Heart right ventricle (tissue), 16 donors: ENCODE measurements around the gene PRICKLE2. TPM values are rescaled to one million over a fixed set of nuclear protein-coding genes. Genes with fewer than 3 reads are reported as not detected.

Source experiments
- ATAC-seq, 8 donors: fragments of 200-7000 bp; cut with Tn5 transposase; one replicate each; pipeline ENCODE4 v1.9.1; 2020; ENCODE audit warnings: mild to moderate bottlenecking in 8 of 8, moderate library complexity in 8 of 8, moderate number of reproducible peaks in 1 of 8
- DNase-seq, 2 donors: peaks; one replicate each; pipeline ENCODE4 v3.0.0-alpha.2; 2020
- H3K27ac ChIP-seq, 10 donors: fragments of 200-600 bp; sonication (generic) in 2 of 10; one replicate each; pipeline versions ENCODE4 v1.5.0 to v1.8.0; 2020 to 2022; ENCODE audit warnings: mild to moderate bottlenecking in 3 of 10
- H3K27me3 ChIP-seq, 7 donors: fragments of 200-600 bp; one replicate each; pipeline ENCODE4 v1.8.0; 2021 to 2022; ENCODE audit warnings: mild to moderate bottlenecking in 2 of 7
- H3K36me3 ChIP-seq, 9 donors: fragments of 200-600 bp; sonication (generic) in 1 of 9; one replicate each; pipeline versions ENCODE4 v1.5.0 to v1.8.0; 2020 to 2022; ENCODE audit warnings: mild to moderate bottlenecking in 2 of 9
- H3K4me1 ChIP-seq, 9 donors: fragments of 200-600 bp; sonication (generic) in 1 of 9; one replicate each; pipeline versions ENCODE4 v1.5.0 to v1.8.0; 2020 to 2022; ENCODE audit warnings: mild to moderate bottlenecking in 4 of 9
- H3K4me3 ChIP-seq, 10 donors: fragments of 200-600 bp; sonication (generic) in 2 of 10; one replicate each; pipeline versions ENCODE4 v1.5.0 to v1.8.0; 2020 to 2022; ENCODE audit warnings: mild to moderate bottlenecking in 7 of 10, moderate library complexity in 2 of 10
- H3K9me3 ChIP-seq, 11 donors: fragments of 200-600 bp in 10 of 11; sonication (generic) in 2 of 11; one replicate each; pipeline versions ENCODE4 v1.5.0 to v1.8.0; 2013 to 2022; ENCODE audit warnings: mild to moderate bottlenecking in 2 of 11, control low read depth in 1 of 11, moderate library complexity in 1 of 11
- WGBS, 2 donors: extraction: QIAGEN DNeasy Blood & Tissue Kit; methylation state at CpG; one replicate each; pipeline ENCODE4 v1.1.7; 2013; ENCODE audit warnings: inconsistent platforms in 1 of 2; 5-methylcytosine and 5-hydroxymethylcytosine counted together
- intact Hi-C, 10 donors: fragments of 100-400 bp; cut with DNase I; formaldehyde crosslinking; loops; one replicate each; pipeline versions ENCODE4 v1.11.1 to v1.14.2; 2022
- polyA plus RNA-seq, 2 donors: library from polyadenylated mRNA; stranded (reverse); fragments of 200-250 nt; gene quantifications; one replicate each; pipeline ENCODE4 v1.2.3, GENCODE V29; 2013
- total RNA-seq, 10 donors: library from RNA; stranded (reverse); fragmentation: NEBNext Ultra II Directional in 3 of 10; extraction: Animal tissue kit (Norgen Biotek cat#: 25700) in 3 of 10; gene quantifications; one replicate each; pipeline versions ENCODE4 v1.2.1 to v1.2.4, GENCODE V29; 2021 to 2023
- TF ChIP-seq, protein P1 (sequence below), 9 donors: fragments of 200-600 bp; sonication (generic) in 2 of 9; IDR thresholded peaks; one replicate each; pipeline versions ENCODE4 v1.5.0 to v1.8.0; 2021 to 2022; ENCODE audit warnings: antibody characterized with exemption in 9 of 9, mild to moderate bottlenecking in 5 of 9, moderate library complexity in 1 of 9
- donor health status: Arrhythmogenic right ventricular cardiomyopathy.
- donor health status: ischemic (EF 13 %, LVEDD 7.1; RV severe dilation, severe dysfunction).
- donor health status: healthy with polysubstance abuse.
- donor health status: DM: no; HTN: yes; CAD: no.
- donor health status: DM: no; HTN: no; CAD: no.
- donor health status: ischemic (EF 25% LVEDD 6.9; RV normal size, moderate dysfunction).
- donor health status: ischemic (EF 25% LVEDD 5.7; RV mildly dilated, moderate dysfunction).
- donor health status: healthy.
- donor health status: DM: yes; HTN: yes; CAD: no.
- donor health status: Ischemic cardiomyopathy.
- donor health status: ischemic (EF 35%, LVEDD 5.7; RV mildly dilated, moderate dysfunction).
- donor health status: nonischemic (EF 11% LVEDD 7.7; RV severe dilation, severe dysfunction).
- donor health status: DM: yes; HTN: yes; CAD: no.
- donor health status: PGD.
- donor health status: ischemic (EF 29% LVEDD 5.4; RV normal size, mild dysfunction).
- donor health status: nonischemic (EF 23%, LVEDD 6.1; RV moderate dilation, normal function).

PRICKLE2 gene
- total and polyA plus RNA-seq, 12 donors: 1.8 to 12.2 (median 8.1) TPM

- Histone ChIP-seq H3K4me3 (no peak overlapping the region), H3K36me3 (peaks cover 0 to 64% (median 14%) of the 10 kb centered on the region in 9 donors), H3K4me1 (peaks cover 4 to 35% (median 26%) of the 10 kb centered on the region in 9 donors), H3K9me3 (no peaks in the 10 kb centered on the region), H3K27ac (no peak overlapping the region), H3K27me3 (no peaks in the 10 kb centered on the region)
- DNase-seq (no peak), ATAC-seq (no peak)
- TF ChIP-seq, protein P1, sequence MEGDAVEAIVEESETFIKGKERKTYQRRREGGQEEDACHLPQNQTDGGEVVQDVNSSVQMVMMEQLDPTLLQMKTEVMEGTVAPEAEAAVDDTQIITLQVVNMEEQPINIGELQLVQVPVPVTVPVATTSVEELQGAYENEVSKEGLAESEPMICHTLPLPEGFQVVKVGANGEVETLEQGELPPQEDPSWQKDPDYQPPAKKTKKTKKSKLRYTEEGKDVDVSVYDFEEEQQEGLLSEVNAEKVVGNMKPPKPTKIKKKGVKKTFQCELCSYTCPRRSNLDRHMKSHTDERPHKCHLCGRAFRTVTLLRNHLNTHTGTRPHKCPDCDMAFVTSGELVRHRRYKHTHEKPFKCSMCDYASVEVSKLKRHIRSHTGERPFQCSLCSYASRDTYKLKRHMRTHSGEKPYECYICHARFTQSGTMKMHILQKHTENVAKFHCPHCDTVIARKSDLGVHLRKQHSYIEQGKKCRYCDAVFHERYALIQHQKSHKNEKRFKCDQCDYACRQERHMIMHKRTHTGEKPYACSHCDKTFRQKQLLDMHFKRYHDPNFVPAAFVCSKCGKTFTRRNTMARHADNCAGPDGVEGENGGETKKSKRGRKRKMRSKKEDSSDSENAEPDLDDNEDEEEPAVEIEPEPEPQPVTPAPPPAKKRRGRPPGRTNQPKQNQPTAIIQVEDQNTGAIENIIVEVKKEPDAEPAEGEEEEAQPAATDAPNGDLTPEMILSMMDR (IDR thresholded peaks at IDR 0.05): no peak
- intact Hi-C loops: loop anchor here in 2 of 10 donors (5.0 to 10.0 kb wide), 2 partner anchors 77 to 111 kb away; no protein-coding TSS in a partner anchor
- WGBS, 2 donors: 90 to 92% methylated on average over 2 of the region's 2 CpGs
Measured at GRCh38 chr3:64145438-64145837, 79.8 kb downstream of the PRICKLE2 start.

- ATAC-seq (peak in 3 of 8 donors; percentile 15 to 23 (median 21)), DNase-seq (no peak)
- TF ChIP-seq, protein P1 (IDR thresholded peaks at IDR 0.05): no peak
- H3K36me3 ChIP-seq: peaks cover 0 to 61% (median 14%) of the 10 kb centered on the region in 9 donors
- peak overlapping the region in 2 of 10 donors; percentile 8 to 31 for H3K27ac ChIP-seq
- H3K27me3 ChIP-seq: no peaks in the 10 kb centered on the region
- no peaks in the 10 kb centered on the region for H3K9me3 ChIP-seq
- no peak overlapping the region for H3K4me3 ChIP-seq
- WGBS, 2 donors: 66 to 79% methylated on average over 9 of the region's 9 CpGs
- intact Hi-C loops: loop anchor here in 2 of 10 donors (5.0 to 10.0 kb wide), 2 partner anchors 43 to 110 kb away; no protein-coding TSS in a partner anchor
- peaks cover 0 to 25% (median 19%) of the 10 kb centered on the region in 9 donors for H3K4me1 ChIP-seq
Measured at GRCh38 chr3:64144241-64144900, 80.9 kb downstream of the PRICKLE2 start.

- TF ChIP-seq, protein P1 (IDR thresholded peaks at IDR 0.05): no peak
- ATAC-seq: peak in 5 of 8 donors; percentile 28 to 62 (median 38)
- no peak overlapping the region for H3K4me3 ChIP-seq
- 64 to 67% methylated on average over 5 of the region's 5 CpGs for WGBS, 2 donors
- no peaks in the 10 kb centered on the region for H3K9me3 ChIP-seq
- no peak for DNase-seq
- H3K36me3 ChIP-seq: peaks cover 0 to 62% (median 14%) of the 10 kb centered on the region in 9 donors
- H3K4me1 ChIP-seq: peaks cover 0 to 27% (median 15%) of the 10 kb centered on the region in 9 donors
- peak overlapping the region in 2 of 10 donors; percentile 8 to 33 for H3K27ac ChIP-seq
- intact Hi-C loops: loop anchor here in 2 of 10 donors (5.0 to 10.0 kb wide), 2 partner anchors 44 to 109 kb away; no protein-coding TSS in a partner anchor
- no peaks in the 10 kb centered on the region for H3K27me3 ChIP-seq
Measured at GRCh38 chr3:64143409-64144130, 81.7 kb downstream of the PRICKLE2 start.

GRCh38 chr3:64141476-64141875 is 83.8 kb downstream of the PRICKLE2 start:
- intact Hi-C loops: loop anchor here in 2 of 10 donors (5.0 to 10.0 kb wide), 2 partner anchors 46 to 107 kb away; no protein-coding TSS in a partner anchor
- WGBS, 2 donors: 90 to 97% methylated on average over 3 of the region's 3 CpGs
- ATAC-seq: no peak
- Histone ChIP-seq H3K4me1 (peaks cover 0 to 41% (median 15%) of the 10 kb centered on the region in 9 donors), H3K36me3 (peaks cover 0 to 48% (median 7%) of the 10 kb centered on the region in 9 donors), H3K9me3 (no peaks in the 10 kb centered on the region), H3K4me3 (no peak overlapping the region), H3K27ac (no peak overlapping the region), H3K27me3 (no peaks in the 10 kb centered on the region)
- TF ChIP-seq, protein P1 (IDR thresholded peaks at IDR 0.05): no peak
- DNase-seq: no peak
